ENCODE measurements around the gene SPPL2B. TPM values are rescaled to one million over a fixed set of nuclear protein-coding genes. Genes with fewer than 3 reads are reported as not detected.

The SPPL2B gene
- polyA plus RNA-seq, 1 of the 3 experiments (the other 2 are of a cell fraction), result 58.1 TPM

DNA sequence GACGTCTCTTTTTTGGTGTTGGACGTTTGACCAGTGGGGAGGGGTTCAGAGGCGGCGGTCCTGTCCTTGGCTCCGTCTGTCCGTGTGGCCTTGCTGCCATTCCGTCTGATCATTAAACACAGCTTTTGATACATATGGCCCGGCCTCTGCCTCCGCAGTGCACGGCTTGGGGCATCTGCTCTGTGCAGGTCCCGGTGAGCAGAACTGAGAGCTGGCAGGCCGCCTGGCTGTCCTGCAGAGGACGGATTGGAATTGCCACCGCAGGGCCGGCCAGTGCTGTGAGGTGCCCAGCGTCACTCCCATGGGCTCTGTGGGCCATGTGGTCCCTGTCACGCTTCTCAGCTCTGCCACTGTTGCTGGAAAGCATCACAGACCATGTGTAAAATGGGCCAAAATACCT lies 26.2 kb downstream of the SPPL2B start:
- H3K4me2 ChIP-seq, result no peak overlapping the region
- no peak overlapping the region for H2AFZ ChIP-seq (ENCODE audit: low read depth)
- H4K20me1 ChIP-seq (ENCODE audit: insufficient read depth), result no peaks in the 10 kb centered on the region
- CTCF ChIA-PET, result interaction anchor here (0.9 to 1.1 kb wide), 2 partner anchors 29 to 44 kb away, joined by 3 read pairs; no protein-coding TSS in a partner anchor
- no peaks in the 10 kb centered on the region for H3F3A ChIP-seq (replicated peaks; ENCODE audit: insufficient read depth)
- no peaks in the 10 kb centered on the region for H3K79me2 ChIP-seq (ENCODE audit: insufficient read depth)
- no peaks in the 10 kb centered on the region for H3K9me2 ChIP-seq
- DNase-seq, result peak; percentile 75
- no peaks in the 10 kb centered on the region for H3K9me3 ChIP-seq
- H3K27ac ChIP-seq (ENCODE audit: low read depth in 2 of 2, low read length in 1 of 2), result no peak overlapping the region; a peak in 1 of 4 replicates
- peaks cover 0 to 10% of the 10 kb centered on the region in 2 experiments; a peak in 1 of 4 replicates for H3K4me1 ChIP-seq (ENCODE audit: control insufficient read depth in 1 of 2, insufficient read depth in 2 of 2, low read depth in 1 of 2, low read length in 1 of 2)
- H3K36me3 ChIP-seq (replicated peaks in 1 of 2; ENCODE audit: control insufficient read depth in 1 of 2, insufficient read depth in 2 of 2, low read length in 1 of 2), result peaks cover 0 to 5% of the 10 kb centered on the region in 2 experiments
- H3K4me3 ChIP-seq (ENCODE audit: low read depth in 2 of 2, low read length in 1 of 2), result no peak overlapping the region
- TF ChIP-seq FOXJ3 (CRISPR knock-in tag; IDR thresholded peaks at IDR 0.05), result no peak
- TF ChIP-seq SIN3A (IDR thresholded peaks at IDR 0.05; ENCODE audit: borderline replicate concordance, low read depth, low read length), result no peak
- peak; percentile 89 for TF ChIP-seq MXI1 (IDR thresholded peaks at IDR 0.05; ENCODE audit: low read depth, low read length)
- TF ChIP-seq POLR2AphosphoS5 (IDR thresholded peaks at IDR 0.05; ENCODE audit: low read depth, low read length), result no peak
- no peak for TF ChIP-seq IRF3 (IDR thresholded peaks at IDR 0.05; ENCODE audit: low read depth, low read length)
- TF ChIP-seq GATA2 (CRISPR knock-in tag; IDR thresholded peaks at IDR 0.05), result no peak
- TF ChIP-seq EZH2phosphoT487 (IDR thresholded peaks at IDR 0.05; ENCODE audit: borderline replicate concordance, low read depth), result no peak
- TF ChIP-seq MEF2A (IDR thresholded peaks at IDR 0.05; ENCODE audit: borderline replicate concordance, low read depth), result no peak
- TF ChIP-seq EP300 (IDR thresholded peaks at IDR 0.05; ENCODE audit: borderline replicate concordance in 1 of 2, low read depth in 1 of 2, low read length in 1 of 2), result 0 out of 4 replicates have a peak, but pooled peaks of 1 of the 2 experiments have one; percentile 12
- TF ChIP-seq TAF1 (IDR thresholded peaks at IDR 0.05; ENCODE audit: borderline replicate concordance, low read depth, low read length), result no peak
- no peak for TF ChIP-seq TEAD4 (IDR thresholded peaks at IDR 0.05; ENCODE audit: borderline replicate concordance, insufficient read depth)
- no peak for TF ChIP-seq RCOR1 (IDR thresholded peaks at IDR 0.05; ENCODE audit: low read length)
- TF ChIP-seq, protein P1, sequence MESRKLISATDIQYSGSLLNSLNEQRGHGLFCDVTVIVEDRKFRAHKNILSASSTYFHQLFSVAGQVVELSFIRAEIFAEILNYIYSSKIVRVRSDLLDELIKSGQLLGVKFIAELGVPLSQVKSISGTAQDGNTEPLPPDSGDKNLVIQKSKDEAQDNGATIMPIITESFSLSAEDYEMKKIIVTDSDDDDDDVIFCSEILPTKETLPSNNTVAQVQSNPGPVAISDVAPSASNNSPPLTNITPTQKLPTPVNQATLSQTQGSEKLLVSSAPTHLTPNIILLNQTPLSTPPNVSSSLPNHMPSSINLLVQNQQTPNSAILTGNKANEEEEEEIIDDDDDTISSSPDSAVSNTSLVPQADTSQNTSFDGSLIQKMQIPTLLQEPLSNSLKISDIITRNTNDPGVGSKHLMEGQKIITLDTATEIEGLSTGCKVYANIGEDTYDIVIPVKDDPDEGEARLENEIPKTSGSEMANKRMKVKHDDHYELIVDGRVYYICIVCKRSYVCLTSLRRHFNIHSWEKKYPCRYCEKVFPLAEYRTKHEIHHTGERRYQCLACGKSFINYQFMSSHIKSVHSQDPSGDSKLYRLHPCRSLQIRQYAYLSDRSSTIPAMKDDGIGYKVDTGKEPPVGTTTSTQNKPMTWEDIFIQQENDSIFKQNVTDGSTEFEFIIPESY (IDR thresholded peaks at IDR 0.05; ENCODE audit: borderline replicate concordance, low read depth), result no peak
- WGBS (ENCODE audit: low lambda C conversion rate), result 82% methylated on average over 13 of the region's 17 CpGs
- POLR2A ChIA-PET, result interaction anchor here (0.7 kb wide), 1 partner anchor 102 kb away, joined by 3 read pairs; the partner anchor contains the start of gene LMNB2
- H3K9ac ChIP-seq, result no peak overlapping the region
- peaks cover 10% of the 10 kb centered on the region for H3K27me3 ChIP-seq (ENCODE audit: insufficient read depth)
